ENCODE measurements around the gene SLC28A1.
"Not testable (repeated sequence)": the region's sequence is repeated elsewhere in the genome, so short reads cannot be mapped to it uniquely, and the experiment has no call there.

The SLC28A1 gene, protein sequence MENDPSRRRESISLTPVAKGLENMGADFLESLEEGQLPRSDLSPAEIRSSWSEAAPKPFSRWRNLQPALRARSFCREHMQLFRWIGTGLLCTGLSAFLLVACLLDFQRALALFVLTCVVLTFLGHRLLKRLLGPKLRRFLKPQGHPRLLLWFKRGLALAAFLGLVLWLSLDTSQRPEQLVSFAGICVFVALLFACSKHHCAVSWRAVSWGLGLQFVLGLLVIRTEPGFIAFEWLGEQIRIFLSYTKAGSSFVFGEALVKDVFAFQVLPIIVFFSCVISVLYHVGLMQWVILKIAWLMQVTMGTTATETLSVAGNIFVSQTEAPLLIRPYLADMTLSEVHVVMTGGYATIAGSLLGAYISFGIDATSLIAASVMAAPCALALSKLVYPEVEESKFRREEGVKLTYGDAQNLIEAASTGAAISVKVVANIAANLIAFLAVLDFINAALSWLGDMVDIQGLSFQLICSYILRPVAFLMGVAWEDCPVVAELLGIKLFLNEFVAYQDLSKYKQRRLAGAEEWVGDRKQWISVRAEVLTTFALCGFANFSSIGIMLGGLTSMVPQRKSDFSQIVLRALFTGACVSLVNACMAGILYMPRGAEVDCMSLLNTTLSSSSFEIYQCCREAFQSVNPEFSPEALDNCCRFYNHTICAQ

DNA sequence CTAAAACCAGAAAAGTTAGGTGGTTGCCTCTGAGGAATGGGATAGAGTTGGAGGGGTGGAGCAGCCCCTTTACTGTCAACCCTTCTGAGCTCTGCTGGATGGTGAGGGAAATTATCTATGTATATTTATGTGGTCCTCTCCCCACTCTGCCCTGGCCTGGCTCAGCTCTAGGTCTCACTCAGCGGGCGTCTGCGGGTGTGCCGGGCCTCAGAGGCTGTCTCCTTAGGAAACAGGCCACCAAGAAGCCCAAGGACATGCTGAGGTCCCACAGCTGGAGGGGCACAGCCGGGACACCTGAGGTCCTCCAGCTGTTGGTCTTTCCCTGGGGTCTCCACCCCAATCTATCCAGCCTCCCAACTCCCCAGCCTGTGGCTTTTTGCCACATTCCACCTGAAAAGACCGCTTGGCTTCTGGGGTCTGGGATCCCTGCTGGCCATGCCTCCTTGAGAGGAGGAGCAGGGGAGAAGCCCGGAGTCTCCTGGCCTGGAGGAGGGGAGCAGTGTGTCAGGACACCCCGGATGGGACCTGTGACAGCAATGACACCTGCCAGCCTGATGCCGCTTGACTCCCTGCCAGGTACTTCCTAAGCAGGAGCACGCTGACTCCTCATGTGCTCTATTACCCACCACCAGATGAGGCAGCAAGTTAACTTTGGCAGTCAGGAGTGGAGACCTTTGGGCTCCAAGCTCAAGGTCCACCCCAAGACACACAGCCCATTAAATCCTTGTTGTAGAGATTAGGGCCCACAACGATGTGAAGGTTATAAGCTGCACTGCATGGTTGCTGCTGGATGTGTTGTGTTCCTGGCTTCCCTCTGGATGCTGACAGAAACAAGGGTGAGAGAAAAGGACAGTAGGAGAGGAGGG lies at the start of gene SLC28A1:
Gene SLC28A1 (plus strand): TSS at position 747 of the 866 bp plus-strand sequence. CDS start 3,099 bp downstream, outside the sequence.
- no peak for DNase-seq

DNA sequence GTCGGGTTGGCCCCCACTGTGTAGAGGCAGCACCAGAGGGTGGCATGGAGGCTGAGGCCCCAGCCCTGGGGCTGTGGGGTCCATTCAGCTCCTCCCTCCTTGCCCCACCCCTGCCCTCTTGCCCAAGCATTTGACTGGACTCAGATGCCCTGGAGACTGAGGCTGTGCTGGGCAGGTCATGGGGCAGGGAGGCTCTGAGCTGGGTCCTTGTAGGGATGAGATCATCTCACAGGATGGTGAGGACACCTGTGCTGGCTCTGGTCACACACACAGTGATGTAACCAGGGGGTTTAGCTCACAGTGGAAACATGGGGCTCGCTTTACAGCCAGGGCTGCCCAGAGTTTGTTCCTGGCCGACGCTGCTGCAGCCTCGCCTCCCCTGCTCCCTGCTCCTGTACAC lies 49.5 kb upstream of the SLC28A1 start:
- DNase-seq = no peak

GRCh38 chr15:84835661-84836337 lies 48.7 kb upstream of the SLC28A1 start:
- no peak for DNase-seq

DNA sequence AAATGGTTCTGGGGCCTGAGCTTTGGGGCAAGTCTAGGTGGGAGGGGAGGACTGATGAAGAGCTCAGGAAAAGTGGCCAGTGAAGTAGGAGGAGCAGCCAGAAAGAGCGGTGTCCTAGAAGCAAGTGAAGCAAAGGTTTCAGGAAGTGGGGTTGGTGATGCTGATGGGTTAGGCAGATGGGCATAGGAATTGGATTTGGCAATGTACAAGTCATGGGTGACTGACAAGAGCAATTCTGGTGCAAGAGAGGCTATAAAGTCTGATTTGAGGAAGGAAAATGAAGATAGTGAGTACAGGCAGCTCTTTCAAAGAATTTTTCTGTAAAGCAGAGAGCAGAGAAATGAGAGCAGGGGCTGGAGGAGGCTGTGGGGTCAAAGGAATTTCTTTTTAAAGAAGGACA lies 47.6 kb upstream of the SLC28A1 start:
- peak; percentile 28 for DNase-seq

DNA sequence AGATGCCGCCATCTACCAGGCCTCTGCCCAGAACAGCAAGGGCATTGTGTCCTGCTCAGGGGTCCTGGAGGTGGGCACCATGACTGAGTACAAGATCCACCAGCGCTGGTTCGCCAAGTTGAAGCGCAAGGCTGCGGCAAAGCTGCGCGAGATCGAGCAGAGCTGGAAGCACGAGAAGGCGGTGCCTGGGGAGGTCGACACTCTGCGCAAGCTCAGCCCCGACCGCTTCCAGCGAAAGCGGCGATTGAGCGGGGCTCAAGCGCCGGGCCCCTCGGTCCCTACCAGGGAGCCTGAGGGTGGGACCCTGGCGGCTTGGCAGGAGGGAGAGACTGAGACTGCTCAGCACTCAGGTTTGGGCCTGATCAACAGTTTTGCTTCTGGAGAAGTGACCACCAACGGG lies 44.7 kb upstream of the SLC28A1 start:
- DNase-seq = no peak

- DNase-seq = no peak
Measured at GRCh38 chr15:84840255-84840654, 44.2 kb upstream of the SLC28A1 start.

GRCh38 chr15:84840741-84841429 lies 43.6 kb upstream of the SLC28A1 start:
- peak; percentile 18 for DNase-seq

DNA sequence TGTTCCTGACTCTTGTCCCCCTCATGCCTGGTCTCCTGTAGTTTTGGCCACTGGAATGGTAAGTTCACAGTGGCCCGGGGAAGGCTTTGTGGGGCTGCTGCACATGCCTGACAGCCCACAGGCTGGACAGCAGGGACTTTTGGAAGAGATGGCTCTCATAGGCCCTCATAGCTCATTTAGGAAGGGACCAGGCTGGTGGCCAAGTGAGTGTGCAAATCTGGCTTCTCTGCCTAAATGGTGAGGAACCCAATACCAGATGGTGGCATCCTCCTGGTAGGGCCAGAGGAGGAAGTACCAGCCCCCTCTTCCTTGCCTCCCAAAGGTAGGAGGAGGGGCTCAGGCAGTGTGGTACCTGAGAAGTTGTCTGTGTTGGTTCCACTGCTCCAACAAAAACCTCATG lies 41.7 kb upstream of the SLC28A1 start:
- DNase-seq = no peak

- no peak for DNase-seq
Measured at GRCh38 chr15:84844964-84845363, 39.5 kb upstream of the SLC28A1 start.

DNA sequence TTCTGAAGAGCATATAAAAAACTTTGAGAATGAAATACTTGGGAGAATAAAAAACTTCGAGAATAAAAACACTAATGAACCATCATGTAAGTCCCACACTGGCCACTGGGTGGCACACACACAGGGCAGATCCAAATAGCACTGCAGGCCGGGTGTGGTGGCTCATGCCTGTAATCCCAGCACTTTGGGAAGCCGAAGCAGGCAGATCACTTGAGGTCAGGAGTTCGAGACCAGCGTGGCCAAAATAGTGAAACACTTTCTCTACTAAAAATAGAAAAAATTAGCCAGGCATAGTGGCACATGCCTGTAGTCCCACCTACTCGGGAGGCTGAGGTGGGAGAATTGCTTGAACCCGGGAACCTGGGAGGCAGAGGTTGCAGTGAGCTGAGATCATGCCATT lies 38.8 kb upstream of the SLC28A1 start:
- not testable (repeated sequence) for DNase-seq

- DNase-seq = no peak
Measured at GRCh38 chr15:84846269-84846668, 38.2 kb upstream of the SLC28A1 start.

- DNase-seq = no peak
Measured at GRCh38 chr15:84847382-84847781, 37.1 kb upstream of the SLC28A1 start.

DNA sequence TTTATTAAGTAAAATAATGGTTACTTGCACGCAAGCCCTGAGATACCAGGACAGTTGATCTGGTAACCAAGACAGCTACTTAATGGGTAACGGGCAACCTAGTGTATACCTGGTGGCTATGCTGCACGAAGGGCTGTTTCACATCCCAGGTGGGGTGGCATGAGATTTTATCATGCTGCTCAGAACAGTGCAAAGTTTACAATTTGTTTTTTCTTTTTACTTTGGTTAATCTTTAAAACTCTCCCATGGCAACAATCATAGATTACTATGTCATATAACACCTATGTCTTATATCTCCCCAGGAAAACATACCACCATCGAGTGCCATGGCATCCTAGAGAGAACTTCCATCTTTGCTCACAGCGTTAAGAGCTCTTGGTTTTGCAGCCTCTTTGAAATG lies 32.2 kb upstream of the SLC28A1 start:
- DNase-seq = no peak

DNA sequence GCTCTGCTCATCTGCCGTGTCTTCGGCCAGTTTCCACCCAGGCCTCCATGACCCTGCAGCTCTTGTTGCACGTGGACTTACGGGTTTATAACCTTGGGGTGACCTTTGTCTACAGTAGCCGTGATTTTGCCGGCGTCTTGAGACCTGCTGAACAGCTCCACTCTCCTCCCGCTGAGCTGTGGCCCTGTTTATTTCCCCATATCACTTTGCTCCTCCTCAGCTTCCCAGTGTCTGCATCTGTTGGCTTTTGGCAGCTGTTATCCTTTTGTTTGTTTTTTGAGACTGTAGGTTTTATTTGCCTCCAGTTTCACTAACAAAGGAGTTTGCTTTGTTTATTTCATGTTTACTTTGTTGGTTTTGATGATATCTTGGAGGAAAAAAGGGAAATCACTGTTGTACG lies 29.3 kb upstream of the SLC28A1 start:
- DNase-seq = no peak

- no peak for DNase-seq
Measured at GRCh38 chr15:84855765-84856164, 28.7 kb upstream of the SLC28A1 start.

- DNase-seq = no peak
Measured at GRCh38 chr15:84856731-84857417, 27.6 kb upstream of the SLC28A1 start.

- DNase-seq = no peak
Measured at GRCh38 chr15:84857418-84858004, 27.0 kb upstream of the SLC28A1 start.

- no peak for DNase-seq
Measured at GRCh38 chr15:84858231-84858630, 26.2 kb upstream of the SLC28A1 start.

DNA sequence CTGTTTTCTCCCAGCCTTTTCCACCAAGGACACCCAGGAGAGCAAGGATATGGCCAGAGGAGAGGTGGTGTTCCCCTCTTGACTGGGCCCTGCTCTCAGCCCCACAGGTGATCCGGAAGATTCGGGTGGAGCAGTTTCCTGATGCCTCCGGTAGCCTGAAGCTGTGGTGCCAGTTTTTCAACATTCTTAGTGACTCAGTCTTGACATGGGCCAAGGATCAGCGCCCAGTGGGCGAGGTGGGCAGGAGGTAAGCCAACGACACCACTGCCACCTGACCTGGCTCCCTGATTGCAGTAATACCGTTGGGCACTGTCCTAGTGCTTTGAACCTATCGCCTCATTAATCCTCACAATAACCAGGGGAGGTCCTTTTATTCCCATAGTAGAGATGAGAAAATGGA lies 25.3 kb upstream of the SLC28A1 start:
- no peak for DNase-seq

GRCh38 chr15:84859651-84860050 lies 24.8 kb upstream of the SLC28A1 start:
- DNase-seq = no peak

- DNase-seq = no peak
Measured at GRCh38 chr15:84861781-84862180, 22.7 kb upstream of the SLC28A1 start.
